HUDEP-2 (cell line): ENCODE results near the gene CKMT1A.
"Not testable (repeated sequence)": the region's sequence is repeated elsewhere in the genome, so short reads cannot be mapped to it uniquely, and the experiment has no call there.

ENCODE experiments used
- DNase-seq, 76 experiments: peaks; one replicate each; lab custom pipeline; 2025; ENCODE audit not compliant: unreplicated experiment in 76 of 76; lab: John Stamatoyannopoulos, UW

Gene CKMT1A

GRCh38 chr15:43693148-43694022 is at the start of gene CKMT1A:
TSS of gene CKMT1A (plus strand) at chr15:43693859. CDS start at chr15:43694051, 192 bp downstream.
- DNase-seq, result not testable (repeated sequence)

- no peak for DNase-seq
Measured at GRCh38 chr15:43648649-43649429, 44.8 kb upstream of the CKMT1A start, which contains the start of gene CATSPER2. TSS of gene CATSPER2 (minus strand) at chr15:43648844. CDS start at chr15:43648061, 783 bp downstream.

GRCh38 chr15:43649430-43649926 is 44.2 kb upstream of the CKMT1A start:
- not testable (repeated sequence) for DNase-seq

- not testable (repeated sequence) for DNase-seq
Measured at GRCh38 chr15:43659727-43660126, 33.9 kb upstream of the CKMT1A start.

DNA sequence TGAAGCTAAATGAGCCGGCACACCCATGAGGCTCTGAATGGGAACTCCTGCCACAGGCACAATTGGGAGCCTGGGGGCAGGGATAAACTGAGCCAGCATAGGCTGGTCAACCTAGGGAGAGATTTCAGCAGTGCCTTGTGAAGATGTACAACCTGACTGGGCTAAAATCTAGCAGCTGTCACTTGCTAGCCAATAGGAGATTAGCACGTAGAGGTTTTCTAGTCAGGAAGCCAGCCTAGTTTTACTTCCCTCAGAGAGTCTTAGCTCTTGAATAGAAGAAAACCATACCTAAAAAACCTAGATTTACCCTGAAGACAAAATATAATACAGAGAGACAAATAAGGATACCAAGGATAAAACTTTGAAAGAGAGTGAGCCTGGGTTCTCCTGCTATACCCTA is 31.4 kb upstream of the CKMT1A start:
- not testable (repeated sequence) for DNase-seq

GRCh38 chr15:43663333-43663732 is 30.3 kb upstream of the CKMT1A start:
- DNase-seq, result not testable (repeated sequence)

DNA sequence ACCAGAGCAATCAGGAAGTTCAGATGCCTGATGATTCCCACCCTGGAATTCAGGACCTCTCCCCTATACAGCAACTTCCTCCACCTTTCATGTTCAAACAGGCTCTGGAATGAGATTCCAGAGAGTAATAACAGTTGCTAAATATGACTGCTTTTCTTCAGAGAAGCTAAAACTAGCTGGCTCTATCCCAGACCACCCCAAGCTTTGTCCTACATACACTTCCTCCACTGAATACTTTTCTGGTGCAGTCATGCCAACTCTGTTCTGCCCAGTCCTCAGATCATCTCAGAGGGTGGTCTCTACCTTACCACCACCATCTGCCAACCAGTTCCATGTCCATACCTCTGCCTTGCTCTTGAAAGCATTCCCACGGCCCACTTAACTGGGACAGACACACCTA is 27.5 kb upstream of the CKMT1A start:
- not testable (repeated sequence) for DNase-seq

GRCh38 chr15:43674175-43674574 is 19.5 kb upstream of the CKMT1A start:
- not testable (repeated sequence) for DNase-seq

- DNase-seq, result not testable (repeated sequence)
Measured at GRCh38 chr15:43689604-43690301, 3.9 kb upstream of the CKMT1A start.

- DNase-seq, result not testable (repeated sequence)
Measured at GRCh38 chr15:43692679-43693078, 980 bp upstream of the CKMT1A start.

- no peak for DNase-seq
Measured at GRCh38 chr15:43702174-43702573, 8.5 kb downstream of the CKMT1A start.

GRCh38 chr15:43702701-43703424 is 9.2 kb downstream of the CKMT1A start:
- no peak for DNase-seq

DNA sequence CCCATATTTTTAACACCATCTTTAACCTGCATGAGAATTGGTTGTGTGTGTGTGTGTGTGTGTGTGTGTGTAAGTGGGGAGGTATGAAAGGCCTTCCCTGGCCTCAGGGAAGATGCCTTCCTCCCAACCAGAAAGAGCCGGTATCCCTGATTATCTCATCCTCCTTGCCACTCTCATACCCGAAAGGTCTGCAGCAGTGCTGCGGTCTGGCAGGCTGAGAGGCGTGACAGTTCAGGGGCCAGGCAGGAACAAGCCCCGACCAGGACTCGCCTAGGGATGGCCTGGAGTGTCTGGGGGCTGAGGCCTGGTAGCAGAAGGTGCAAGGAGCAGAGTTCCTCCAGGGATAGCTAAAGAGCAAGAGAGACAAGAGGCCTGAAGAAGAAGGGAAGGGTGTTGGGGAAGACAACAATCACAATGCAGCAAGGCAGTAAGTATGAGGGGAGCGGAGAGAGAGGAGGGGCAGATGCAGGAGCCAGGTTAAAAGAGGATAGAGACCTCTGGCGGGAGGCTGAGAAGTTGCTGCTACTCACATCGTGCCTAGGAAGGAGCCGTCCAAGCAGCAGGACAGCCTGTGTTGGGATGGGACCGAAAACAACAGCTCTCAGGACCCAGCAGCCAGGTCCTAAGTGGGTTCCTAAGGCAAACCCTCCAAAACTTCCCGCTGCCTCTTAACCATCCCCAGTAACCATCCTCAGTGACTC is 16.9 kb downstream of the CKMT1A start:
- DNase-seq, result not testable (repeated sequence)

DNA sequence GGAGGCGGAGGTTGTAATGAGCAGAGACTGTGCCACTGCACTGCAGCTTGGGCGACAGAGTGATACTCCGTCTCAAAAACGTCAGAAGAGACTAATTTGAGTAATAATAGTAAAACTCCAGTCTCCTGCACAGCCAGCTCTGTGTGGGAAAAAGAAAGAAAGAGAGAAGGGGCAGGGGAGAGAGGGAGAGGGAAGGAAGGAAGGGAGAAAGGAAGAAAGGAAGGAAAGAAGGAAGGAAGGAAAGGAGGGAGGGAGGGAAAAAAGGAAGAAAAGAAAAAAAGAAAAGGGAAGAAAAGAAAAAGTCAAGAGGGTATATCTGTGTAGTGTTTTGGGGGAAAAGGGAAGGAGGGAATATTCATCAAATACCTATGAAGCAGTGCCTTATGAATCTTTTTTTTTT is 29.5 kb downstream of the CKMT1A start:
- no peak for DNase-seq

- not testable (repeated sequence) for DNase-seq
Measured at GRCh38 chr15:43726306-43726705, 32.6 kb downstream of the CKMT1A start.

GRCh38 chr15:43728053-43728725 is 34.5 kb downstream of the CKMT1A start:
- DNase-seq, result not testable (repeated sequence)

DNA sequence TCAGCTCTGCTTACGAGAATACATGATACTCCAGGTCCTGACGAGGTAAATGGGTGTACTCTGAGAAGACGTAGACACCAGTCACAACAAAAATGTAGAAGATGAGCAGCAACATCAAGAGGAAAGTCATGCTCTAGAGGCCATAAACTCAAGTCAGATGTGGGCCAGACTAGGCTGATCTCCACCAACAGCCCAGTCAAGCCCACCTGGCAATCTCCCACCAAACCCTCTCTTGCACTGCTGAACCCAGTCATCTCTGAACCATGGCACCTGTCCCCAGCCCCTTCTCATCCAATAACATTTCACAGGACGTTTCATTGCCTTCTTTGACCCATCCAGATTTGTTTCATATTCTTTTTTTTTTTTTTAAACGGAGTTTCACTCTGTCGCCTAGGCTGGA is 41.8 kb downstream of the CKMT1A start:
- no peak for DNase-seq

DNA sequence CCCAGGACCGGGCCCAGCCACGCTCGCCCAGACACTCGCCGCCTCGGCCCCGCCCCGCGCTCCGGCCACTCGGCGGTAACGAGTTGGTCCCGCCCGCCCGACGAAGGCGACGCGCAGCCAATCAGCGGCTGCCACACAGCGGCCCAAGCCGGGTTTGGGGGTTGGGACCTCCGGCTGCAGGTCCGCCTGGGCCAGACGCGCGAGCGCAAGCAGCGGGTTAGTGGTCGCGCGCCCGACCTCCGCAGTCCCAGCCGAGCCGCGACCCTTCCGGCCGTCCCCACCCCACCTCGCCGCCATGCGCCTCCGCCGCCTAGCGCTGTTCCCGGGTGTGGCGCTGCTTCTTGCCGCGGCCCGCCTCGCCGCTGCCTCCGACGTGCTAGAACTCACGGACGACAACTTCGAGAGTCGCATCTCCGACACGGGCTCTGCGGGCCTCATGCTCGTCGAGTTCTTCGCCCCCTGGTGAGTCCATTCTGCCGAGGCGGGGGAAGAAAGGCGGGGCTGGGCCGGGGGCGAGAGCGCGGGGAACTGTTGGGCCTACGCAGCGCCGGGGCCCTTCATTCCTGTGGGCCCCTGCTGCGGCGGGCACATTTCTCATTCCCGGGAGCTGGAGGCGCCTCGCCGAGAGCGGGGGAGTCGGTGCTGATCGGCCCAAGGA is 52.7 kb downstream of the CKMT1A start, which contains the start of gene PDIA3:
PDIA3 (plus strand) TSS at position 194 of the 658 bp plus-strand sequence; CDS start at position 296, 102 bp downstream.
- DNase-seq, result peak in 74 of 76 experiments; percentile 30 to 92 (median 79)
